ENCODE results near the gene NUMA1.

DNA sequence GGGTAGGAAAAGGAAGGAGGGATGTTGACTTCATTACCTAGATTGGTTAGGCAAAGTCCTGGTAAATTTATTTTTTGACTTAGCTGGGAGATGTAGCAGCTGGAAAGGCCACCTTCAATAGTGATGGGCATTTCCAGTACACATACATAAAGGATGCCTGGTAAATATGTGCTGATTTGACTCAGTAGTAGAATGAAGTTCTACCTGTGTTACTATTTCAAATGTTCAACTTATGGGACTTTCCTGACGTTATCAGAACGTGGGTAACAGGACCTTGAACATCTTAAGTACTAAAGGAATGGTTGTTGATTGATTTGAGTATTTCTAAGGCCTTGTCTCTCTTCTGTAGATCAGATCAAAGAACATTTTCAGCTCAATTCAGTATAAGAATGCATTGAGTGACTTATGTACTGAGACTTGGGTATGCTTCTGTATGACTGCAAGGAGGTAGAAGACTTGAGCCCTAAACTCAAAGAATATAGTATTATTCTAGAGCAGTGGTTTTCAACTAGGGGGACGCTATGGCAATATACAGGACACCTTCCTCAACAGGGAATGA, 124.4 kb downstream of the NUMA1 start:
- TF ChIP-seq HDAC1 (CRISPR knock-in tag; IDR thresholded peaks at IDR 0.05): no peak
- TF ChIP-seq, protein P1, sequence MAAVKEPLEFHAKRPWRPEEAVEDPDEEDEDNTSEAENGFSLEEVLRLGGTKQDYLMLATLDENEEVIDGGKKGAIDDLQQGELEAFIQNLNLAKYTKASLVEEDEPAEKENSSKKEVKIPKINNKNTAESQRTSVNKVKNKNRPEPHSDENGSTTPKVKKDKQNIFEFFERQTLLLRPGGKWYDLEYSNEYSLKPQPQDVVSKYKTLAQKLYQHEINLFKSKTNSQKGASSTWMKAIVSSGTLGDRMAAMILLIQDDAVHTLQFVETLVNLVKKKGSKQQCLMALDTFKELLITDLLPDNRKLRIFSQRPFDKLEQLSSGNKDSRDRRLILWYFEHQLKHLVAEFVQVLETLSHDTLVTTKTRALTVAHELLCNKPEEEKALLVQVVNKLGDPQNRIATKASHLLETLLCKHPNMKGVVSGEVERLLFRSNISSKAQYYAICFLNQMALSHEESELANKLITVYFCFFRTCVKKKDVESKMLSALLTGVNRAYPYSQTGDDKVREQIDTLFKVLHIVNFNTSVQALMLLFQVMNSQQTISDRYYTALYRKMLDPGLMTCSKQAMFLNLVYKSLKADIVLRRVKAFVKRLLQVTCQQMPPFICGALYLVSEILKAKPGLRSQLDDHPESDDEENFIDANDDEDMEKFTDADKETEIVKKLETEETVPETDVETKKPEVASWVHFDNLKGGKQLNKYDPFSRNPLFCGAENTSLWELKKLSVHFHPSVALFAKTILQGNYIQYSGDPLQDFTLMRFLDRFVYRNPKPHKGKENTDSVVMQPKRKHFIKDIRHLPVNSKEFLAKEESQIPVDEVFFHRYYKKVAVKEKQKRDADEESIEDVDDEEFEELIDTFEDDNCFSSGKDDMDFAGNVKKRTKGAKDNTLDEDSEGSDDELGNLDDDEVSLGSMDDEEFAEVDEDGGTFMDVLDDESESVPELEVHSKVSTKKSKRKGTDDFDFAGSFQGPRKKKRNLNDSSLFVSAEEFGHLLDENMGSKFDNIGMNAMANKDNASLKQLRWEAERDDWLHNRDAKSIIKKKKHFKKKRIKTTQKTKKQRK (IDR thresholded peaks at IDR 0.05; ENCODE audit: low read length): no peak
- TF ChIP-seq BCL6 (CRISPR knock-in tag; IDR thresholded peaks at IDR 0.05): no peak
